ENCODE data around the gene FAM50B.
A peak's percentile ranks its signal among the peaks of the same experiment; 100 is the strongest.

The FAM50B gene

DNA sequence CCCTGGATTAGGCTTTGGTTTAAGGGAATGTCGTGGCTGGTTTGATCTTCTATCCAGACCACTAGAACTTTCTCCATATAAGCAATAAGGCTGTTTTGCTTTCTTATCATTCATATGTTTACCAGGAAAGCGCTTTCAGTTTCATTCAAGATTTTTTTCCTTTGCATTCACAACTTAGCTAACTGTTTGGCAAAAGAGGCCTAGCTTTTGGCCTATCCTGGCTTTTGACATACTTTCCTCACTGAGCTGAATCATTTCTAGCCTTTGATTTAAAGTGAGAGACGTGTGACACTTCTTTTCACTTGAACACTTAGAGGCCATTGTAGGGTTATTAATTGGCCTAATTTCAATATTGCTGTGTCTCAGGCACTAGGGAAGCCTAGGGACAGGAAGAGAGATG is 1.7 kb upstream of the FAM50B start:
- Histone ChIP-seq H3K27ac (no peak overlapping the region), H2AFZ (ENCODE audit: low read depth) (no peak overlapping the region), H3K27me3 (ENCODE audit: insufficient read depth, low read depth) (no peaks in the 10 kb centered on the region), H4K20me1 (ENCODE audit: insufficient read depth) (no peaks in the 10 kb centered on the region), H3K36me3 (ENCODE audit: insufficient read depth) (no peaks in the 10 kb centered on the region), H3K4me3 (IDR thresholded peaks at IDR 0.05; ENCODE audit: insufficient read depth, low read depth, low read length) (no peak overlapping the region), H3K9ac (no peak overlapping the region), H3K4me2 (no peak overlapping the region), H3K4me1 (ENCODE audit: low read depth, poor library complexity, severe bottlenecking) (peaks cover 5% of the 10 kb centered on the region), H3K79me2 (ENCODE audit: insufficient read depth, low read depth) (no peaks in the 10 kb centered on the region)
- TF ChIP-seq, protein P1, sequence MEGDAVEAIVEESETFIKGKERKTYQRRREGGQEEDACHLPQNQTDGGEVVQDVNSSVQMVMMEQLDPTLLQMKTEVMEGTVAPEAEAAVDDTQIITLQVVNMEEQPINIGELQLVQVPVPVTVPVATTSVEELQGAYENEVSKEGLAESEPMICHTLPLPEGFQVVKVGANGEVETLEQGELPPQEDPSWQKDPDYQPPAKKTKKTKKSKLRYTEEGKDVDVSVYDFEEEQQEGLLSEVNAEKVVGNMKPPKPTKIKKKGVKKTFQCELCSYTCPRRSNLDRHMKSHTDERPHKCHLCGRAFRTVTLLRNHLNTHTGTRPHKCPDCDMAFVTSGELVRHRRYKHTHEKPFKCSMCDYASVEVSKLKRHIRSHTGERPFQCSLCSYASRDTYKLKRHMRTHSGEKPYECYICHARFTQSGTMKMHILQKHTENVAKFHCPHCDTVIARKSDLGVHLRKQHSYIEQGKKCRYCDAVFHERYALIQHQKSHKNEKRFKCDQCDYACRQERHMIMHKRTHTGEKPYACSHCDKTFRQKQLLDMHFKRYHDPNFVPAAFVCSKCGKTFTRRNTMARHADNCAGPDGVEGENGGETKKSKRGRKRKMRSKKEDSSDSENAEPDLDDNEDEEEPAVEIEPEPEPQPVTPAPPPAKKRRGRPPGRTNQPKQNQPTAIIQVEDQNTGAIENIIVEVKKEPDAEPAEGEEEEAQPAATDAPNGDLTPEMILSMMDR (conservative IDR thresholded peaks at IDR 0.05; ENCODE audit: low read depth, low read length) = no peak

DNA sequence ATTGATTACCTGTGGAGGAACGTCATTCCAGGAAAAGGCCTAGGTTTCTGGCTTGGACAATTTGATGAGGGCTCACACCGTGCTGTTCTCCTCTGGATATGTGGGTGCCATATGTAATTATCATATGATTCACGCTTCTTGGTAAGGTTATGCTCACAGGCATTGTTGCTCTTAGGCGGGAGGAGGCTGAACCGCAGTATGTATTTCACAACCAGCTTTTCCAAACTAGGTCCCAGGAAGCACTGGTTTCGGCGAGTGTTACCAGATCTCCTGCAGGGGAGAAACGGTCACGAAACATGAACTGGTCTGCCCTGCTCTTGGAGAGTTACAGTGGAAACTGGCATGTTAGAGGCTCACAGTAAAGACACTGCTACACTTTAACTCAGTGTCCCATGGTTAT is 793 bp upstream of the FAM50B start:
- Histone ChIP-seq H3K9ac (no peak overlapping the region), H3K4me2 (peak overlapping the region; percentile 21; the same call in 1 of the 2 replicates)

DNA sequence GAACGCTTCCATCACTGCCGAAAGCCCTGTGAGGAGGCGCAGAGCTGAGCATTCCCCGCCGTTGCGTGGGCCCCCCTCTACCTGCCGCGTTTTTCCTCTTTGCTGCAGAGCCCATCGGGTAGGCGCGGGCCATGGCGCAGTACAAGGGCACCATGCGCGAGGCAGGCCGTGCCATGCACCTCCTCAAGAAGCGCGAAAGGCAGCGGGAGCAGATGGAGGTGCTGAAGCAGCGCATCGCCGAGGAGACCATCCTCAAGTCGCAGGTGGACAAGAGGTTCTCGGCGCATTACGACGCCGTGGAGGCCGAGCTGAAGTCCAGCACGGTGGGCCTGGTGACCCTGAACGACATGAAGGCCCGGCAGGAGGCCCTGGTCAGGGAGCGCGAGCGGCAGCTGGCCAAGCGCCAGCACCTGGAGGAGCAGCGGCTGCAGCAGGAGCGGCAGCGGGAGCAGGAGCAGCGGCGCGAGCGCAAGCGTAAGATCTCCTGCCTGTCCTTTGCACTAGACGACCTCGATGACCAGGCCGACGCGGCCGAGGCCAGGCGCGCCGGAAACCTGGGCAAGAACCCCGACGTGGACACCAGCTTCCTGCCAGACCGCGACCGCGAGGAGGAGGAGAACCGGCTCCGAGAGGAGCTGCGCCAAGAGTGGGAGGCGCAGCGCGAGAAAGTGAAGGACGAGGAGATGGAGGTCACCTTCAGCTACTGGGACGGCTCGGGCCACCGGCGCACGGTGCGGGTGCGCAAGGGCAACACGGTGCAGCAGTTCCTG is 693 bp downstream of the FAM50B start:
- TF ChIP-seq, protein P1 (conservative IDR thresholded peaks at IDR 0.05; ENCODE audit: low read depth, low read length) = no peak
- Histone ChIP-seq H3K4me3 (IDR thresholded peaks at IDR 0.05; ENCODE audit: insufficient read depth, low read depth, low read length) (no peak overlapping the region), H3K9ac (no peak overlapping the region; the same call in 1 of the 2 replicates), H3K4me2 (no peak overlapping the region), H3K27ac (no peak overlapping the region), H2AFZ (ENCODE audit: low read depth) (peak overlapping the region; percentile 14; the same call in 1 of the 2 replicates), H4K20me1 (ENCODE audit: insufficient read depth) (no peaks in the 10 kb centered on the region), H3K27me3 (ENCODE audit: insufficient read depth, low read depth) (no peaks in the 10 kb centered on the region), H3K36me3 (ENCODE audit: insufficient read depth) (no peaks in the 10 kb centered on the region), H3K79me2 (ENCODE audit: insufficient read depth, low read depth) (no peaks in the 10 kb centered on the region), H3K4me1 (ENCODE audit: low read depth, poor library complexity, severe bottlenecking) (peaks cover 5% of the 10 kb centered on the region)

More for the DNA sequence above, 793 bp upstream of the FAM50B start:
- H4K20me1 ChIP-seq (ENCODE audit: insufficient read depth) = no peaks in the 10 kb centered on the region
- TF ChIP-seq, protein P1 (conservative IDR thresholded peaks at IDR 0.05; ENCODE audit: low read depth, low read length) = no peak
- no peaks in the 10 kb centered on the region for H3K79me2 ChIP-seq (ENCODE audit: insufficient read depth, low read depth)
- peak overlapping the region; percentile 59 for H2AFZ ChIP-seq (ENCODE audit: low read depth)
- H3K27me3 ChIP-seq (ENCODE audit: insufficient read depth, low read depth) = no peaks in the 10 kb centered on the region
- no peak overlapping the region for H3K27ac ChIP-seq
- H3K4me3 ChIP-seq (IDR thresholded peaks at IDR 0.05; ENCODE audit: insufficient read depth, low read depth, low read length) = no peak overlapping the region
- H3K4me1 ChIP-seq (ENCODE audit: low read depth, poor library complexity, severe bottlenecking) = peaks cover 5% of the 10 kb centered on the region
- no peaks in the 10 kb centered on the region for H3K36me3 ChIP-seq (ENCODE audit: insufficient read depth)

DNA sequence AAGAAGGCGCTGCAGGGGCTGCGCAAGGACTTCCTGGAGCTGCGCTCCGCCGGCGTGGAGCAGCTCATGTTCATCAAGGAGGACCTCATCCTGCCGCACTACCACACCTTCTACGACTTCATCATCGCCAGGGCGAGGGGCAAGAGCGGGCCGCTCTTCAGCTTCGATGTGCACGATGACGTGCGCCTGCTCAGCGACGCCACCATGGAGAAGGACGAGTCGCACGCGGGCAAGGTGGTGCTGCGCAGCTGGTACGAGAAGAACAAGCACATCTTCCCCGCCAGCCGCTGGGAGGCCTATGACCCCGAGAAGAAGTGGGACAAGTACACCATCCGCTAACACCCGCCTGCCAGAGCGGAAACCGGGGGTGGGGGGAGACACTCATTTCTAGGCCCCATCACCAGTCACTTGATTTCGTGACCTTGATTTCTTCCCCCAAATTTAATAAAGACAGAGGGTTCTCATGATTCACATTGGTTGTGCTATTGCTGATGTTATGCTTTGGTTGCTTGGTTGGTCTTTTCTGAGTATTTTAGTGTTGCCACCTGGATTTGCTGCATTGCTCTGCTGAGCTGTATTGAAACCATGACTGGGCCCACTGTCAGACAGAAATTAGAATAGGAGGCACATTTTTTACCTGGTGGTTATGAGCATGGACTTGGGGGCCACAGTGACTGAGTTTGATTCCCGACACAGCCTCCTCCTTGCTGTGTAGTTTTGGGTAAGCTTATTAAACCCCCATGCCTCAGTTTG is 1.5 kb downstream of the FAM50B start:
- peaks cover 5% of the 10 kb centered on the region for H3K4me1 ChIP-seq (ENCODE audit: low read depth, poor library complexity, severe bottlenecking)
- H3K27me3 ChIP-seq (ENCODE audit: insufficient read depth, low read depth) = no peaks in the 10 kb centered on the region
- no peaks in the 10 kb centered on the region for H3K36me3 ChIP-seq (ENCODE audit: insufficient read depth)
- no peak overlapping the region for H2AFZ ChIP-seq (ENCODE audit: low read depth)
- no peak overlapping the region for H3K4me2 ChIP-seq
- TF ChIP-seq, protein P1 (conservative IDR thresholded peaks at IDR 0.05; ENCODE audit: low read depth, low read length) = no peak
- no peak overlapping the region for H3K27ac ChIP-seq
- H3K79me2 ChIP-seq (ENCODE audit: insufficient read depth, low read depth) = no peaks in the 10 kb centered on the region
- no peaks in the 10 kb centered on the region for H4K20me1 ChIP-seq (ENCODE audit: insufficient read depth)
- no peak overlapping the region for H3K4me3 ChIP-seq (IDR thresholded peaks at IDR 0.05; ENCODE audit: insufficient read depth, low read depth, low read length)
- no peak overlapping the region for H3K9ac ChIP-seq
